ENCODE data around the gene SRSF8.
A peak's percentile ranks its signal among the peaks of the same experiment; 100 is the strongest.
"Not testable (repeated sequence)": the region's sequence is repeated elsewhere in the genome, so short reads cannot be mapped to it uniquely, and the experiment has no call there.

The SRSF8 gene

DNA sequence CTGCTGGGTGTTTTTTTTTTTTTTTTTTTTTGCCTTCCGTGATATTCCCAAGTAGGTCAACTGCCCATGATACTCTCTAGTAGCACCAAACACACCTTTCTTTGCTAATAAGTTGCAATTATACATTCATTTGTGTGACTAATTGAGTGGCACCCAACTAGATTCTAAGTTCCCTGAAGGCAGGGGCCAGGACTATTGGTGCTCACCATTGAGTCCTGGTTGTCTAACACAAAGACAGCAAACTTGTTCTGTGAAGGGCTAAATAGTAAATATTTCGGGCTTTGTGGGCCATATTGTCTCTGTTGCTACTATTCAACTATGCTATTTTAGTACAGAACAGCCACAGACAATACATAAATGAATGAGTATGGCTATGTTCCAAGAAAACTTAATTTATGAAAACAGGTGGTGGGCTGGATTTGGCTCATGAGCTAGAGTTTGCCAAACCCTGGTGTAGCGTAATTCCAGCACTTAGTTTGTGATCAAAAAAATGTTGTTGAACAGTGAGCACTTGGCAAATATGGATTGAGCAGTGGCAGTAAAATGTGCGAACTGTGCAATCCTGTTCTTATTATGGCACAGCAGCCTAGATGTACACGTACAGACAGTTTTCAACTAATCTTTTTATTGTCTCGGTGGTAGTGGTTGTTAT, 34.3 kb downstream of the SRSF8 start:
- Mint-ChIP-seq H3K4me1 (peaks cover 51% of the 10 kb centered on the region), H3K36me3 (peaks cover 12% of the 10 kb centered on the region), H3K27ac (no peak overlapping the region), H3K4me3 (no peak overlapping the region), H3K27me3 (no peaks in the 10 kb centered on the region), H3K9me3 (no peaks in the 10 kb centered on the region)
- no peak for ATAC-seq

DNA sequence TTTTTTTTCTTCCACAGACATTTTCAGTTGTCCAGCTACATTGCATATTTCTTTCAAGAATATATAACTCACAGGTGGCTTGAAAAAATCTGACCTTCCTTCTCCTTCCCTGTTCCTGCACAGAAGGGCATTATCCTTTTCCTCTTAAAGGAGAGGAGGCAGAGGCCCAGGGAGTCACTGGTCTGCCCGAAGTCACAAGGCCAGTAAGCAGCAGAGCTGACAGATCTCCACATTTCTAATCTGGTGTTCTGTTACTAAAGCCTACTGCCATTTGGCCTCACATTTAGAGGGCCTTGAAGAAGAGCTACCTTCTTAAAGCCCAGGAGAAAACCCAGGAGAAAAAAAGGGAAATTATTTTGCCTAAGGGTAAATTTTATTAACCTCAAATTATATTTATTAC, 35.2 kb downstream of the SRSF8 start:
- no peaks in the 10 kb centered on the region for H3K9me3 Mint-ChIP-seq
- H3K4me3 Mint-ChIP-seq, result no peak overlapping the region
- no peaks in the 10 kb centered on the region for H3K27me3 Mint-ChIP-seq
- no peak for ATAC-seq
- peaks cover 45% of the 10 kb centered on the region for H3K4me1 Mint-ChIP-seq
- H3K27ac Mint-ChIP-seq, result no peak overlapping the region
- H3K36me3 Mint-ChIP-seq, result peaks cover 12% of the 10 kb centered on the region

DNA sequence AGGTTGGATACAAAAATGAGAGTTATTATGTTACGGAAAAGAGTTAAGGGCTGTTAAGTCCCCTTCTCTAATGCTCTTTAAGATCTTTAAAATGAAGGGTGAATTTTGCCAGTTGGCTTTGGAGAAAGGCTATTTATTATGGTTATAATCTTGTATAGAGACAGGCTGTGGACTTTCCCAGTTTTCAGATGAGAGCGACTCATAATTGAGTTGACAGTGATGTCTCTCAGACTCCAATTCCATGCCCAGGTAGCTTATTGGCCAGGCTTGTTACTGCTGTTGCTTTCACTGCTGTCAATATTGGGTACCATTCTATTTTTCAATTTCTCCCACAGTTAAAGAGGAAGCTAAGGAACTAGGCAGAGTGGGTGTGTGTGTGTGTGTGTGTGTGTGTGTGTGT, 36.0 kb downstream of the SRSF8 start:
- H3K27ac Mint-ChIP-seq, result peak overlapping the region; percentile 9
- no peak for ATAC-seq
- no peaks in the 10 kb centered on the region for H3K9me3 Mint-ChIP-seq
- no peaks in the 10 kb centered on the region for H3K27me3 Mint-ChIP-seq
- H3K4me1 Mint-ChIP-seq, result peaks cover 41% of the 10 kb centered on the region
- no peak overlapping the region for H3K4me3 Mint-ChIP-seq
- peaks cover 12% of the 10 kb centered on the region for H3K36me3 Mint-ChIP-seq

DNA sequence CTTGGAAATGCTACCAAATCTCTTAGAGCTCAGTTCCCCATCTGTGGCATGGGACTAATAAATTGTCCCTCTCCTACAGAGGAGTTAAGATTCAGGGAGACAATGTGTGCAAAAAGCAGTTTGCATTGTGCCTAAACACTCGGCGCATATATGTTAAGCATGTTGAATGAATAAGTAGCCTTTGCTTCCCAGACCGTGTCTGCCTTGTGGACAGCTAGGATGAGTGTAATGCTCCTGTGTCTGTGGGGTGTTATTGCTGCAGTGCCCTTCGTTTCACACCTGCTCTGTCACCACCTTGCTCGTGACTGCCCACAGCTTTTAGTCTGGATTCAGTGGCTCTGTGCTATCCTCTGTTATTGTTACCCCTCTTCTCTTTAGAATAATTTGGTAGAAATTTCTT, 37.0 kb downstream of the SRSF8 start:
- peaks cover 41% of the 10 kb centered on the region for H3K4me1 Mint-ChIP-seq

DNA sequence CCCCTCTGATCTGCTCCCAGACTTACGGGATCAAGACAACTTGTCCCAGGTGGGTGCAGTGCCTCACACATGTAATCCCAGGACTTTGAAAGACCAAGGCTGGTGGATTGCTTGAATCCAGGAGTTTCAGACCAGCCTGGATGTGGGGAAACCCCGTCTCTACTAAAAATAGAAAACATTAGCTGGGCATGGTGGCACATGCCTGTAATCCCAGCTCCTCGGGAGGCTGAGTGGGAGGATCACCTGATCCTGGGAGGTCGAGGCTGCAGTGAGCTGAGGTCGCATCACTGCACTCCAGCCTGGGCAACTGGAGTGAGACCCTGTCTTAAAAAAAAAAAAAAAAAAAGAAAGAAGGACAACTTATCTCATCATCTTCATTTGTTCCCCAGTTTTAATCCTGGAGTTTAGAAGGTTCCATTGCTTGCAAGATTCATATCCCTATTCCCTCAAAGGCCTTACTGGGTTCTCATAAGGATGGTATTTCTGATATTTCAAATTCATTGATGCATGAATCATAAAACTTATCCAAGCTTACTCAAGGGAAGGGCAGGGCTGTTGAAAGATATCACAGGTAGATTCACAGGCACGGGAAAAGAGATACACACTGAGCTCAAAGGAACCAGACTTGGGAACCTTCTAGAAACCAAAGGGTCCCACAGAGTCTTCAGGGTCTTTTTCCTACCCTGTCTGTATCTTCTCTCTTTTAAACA, 37.6 kb downstream of the SRSF8 start:
- peaks cover 7% of the 10 kb centered on the region for H3K36me3 Mint-ChIP-seq
- no peaks in the 10 kb centered on the region for H3K9me3 Mint-ChIP-seq
- no peak overlapping the region for H3K4me3 Mint-ChIP-seq
- H3K4me1 Mint-ChIP-seq, result peaks cover 37% of the 10 kb centered on the region
- ATAC-seq, result no peak
- H3K27ac Mint-ChIP-seq, result no peak overlapping the region
- H3K27me3 Mint-ChIP-seq, result no peaks in the 10 kb centered on the region

More for the DNA sequence above, 37.0 kb downstream of the SRSF8 start:
- Mint-ChIP-seq H3K27me3 (no peaks in the 10 kb centered on the region), H3K9me3 (no peaks in the 10 kb centered on the region), H3K27ac (no peak overlapping the region), H3K4me3 (no peak overlapping the region), H3K36me3 (peaks cover 12% of the 10 kb centered on the region)
- ATAC-seq, result no peak

DNA sequence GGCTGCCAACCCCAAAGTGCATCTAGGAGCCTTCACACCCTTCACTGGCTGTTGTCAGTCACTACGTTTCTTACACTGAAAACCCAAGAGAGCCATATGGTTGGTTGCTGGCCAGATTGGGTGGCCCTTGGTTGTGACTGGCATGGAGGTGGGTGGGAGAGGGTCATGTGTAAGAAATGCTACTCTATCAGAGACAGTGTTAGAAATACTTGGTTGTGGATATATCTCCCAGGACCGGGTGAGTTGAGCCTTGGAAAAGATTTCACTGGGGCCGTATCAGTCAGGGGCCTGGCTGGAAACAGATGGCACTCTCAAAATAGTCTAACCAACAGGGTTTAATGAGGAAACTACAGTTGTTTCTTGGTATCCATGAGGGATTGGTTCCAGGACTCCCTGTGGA, 38.1 kb downstream of the SRSF8 start:
- Mint-ChIP-seq H3K4me1 (peaks cover 37% of the 10 kb centered on the region), H3K9me3 (no peaks in the 10 kb centered on the region), H3K4me3 (no peak overlapping the region), H3K27me3 (no peaks in the 10 kb centered on the region), H3K27ac (no peak overlapping the region), H3K36me3 (peaks cover 13% of the 10 kb centered on the region)
- ATAC-seq, result no peak

DNA sequence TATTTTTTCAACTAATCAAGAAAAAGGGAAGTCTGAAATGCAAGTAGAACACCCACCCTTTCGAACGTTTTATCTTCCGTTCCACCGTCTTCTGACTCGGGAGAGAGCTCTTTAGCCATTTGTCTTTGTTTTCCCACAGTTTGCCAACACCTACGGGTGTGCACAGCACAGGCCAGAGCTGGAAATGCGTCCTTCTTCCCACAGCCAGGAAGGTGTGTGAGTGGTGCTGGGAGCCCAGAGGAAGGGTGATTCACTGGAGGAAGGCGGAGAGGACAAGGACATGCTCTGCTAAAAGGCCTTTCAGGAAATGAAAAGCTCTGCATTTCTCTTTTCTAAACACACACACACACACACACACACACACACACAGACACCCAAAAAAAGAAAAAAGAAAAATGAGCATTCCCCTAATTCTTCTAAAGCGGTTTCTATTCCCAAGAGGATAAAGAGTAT, 41.5 kb downstream of the SRSF8 start:
- H3K27ac Mint-ChIP-seq, result peak overlapping the region; percentile 59
- no peak for ATAC-seq
- no peaks in the 10 kb centered on the region for H3K9me3 Mint-ChIP-seq
- H3K27me3 Mint-ChIP-seq, result no peaks in the 10 kb centered on the region
- peaks cover 28% of the 10 kb centered on the region for H3K4me1 Mint-ChIP-seq
- H3K4me3 Mint-ChIP-seq, result peak overlapping the region; percentile 55
- H3K36me3 Mint-ChIP-seq, result peaks cover 16% of the 10 kb centered on the region

DNA sequence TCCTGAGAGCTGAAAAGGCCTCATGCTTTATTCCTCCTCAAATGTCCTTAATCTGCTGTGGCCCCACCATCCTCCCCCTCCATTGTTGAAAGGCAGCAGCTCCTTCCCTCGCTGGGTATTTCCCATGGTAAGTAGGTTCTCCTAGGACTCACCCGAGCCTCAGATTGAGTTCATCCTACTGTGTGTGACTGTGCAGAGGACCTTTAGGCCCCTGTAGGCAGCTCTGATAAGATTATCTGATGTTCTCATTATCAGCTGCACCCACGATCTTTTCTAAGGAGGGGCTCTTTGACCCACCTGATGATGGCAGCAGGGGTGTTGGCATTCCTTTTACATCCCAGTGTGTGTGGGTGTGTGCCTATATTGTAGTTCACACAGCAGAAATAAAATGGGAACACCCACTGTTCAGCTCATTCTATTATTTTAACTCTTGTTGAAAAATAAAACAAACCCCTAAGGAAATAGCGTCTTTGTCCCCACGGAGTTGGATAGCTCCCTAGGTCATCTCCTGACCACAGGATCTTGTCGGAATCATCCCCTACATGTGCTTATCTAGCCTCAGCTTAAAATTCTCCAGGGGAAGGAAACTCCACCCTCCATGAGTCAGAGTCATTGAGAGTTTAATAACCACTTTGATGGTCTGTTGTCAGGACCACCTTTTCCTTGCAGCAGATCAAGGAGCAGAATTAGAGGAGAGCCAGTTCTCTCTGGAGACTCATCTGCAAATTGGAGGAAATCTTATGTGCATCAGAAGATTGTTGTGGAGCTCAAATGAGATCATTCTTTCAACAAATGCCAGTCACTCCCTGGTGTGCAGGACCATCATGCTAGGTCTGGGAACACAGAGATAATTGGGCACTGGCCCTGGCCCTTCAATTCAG, 42.2 kb downstream of the SRSF8 start:
- no peak for ATAC-seq
- Mint-ChIP-seq H3K27me3 (no peaks in the 10 kb centered on the region), H3K4me3 (no peak overlapping the region), H3K9me3 (no peaks in the 10 kb centered on the region), H3K27ac (peak overlapping the region; percentile 59), H3K36me3 (peaks cover 20% of the 10 kb centered on the region), H3K4me1 (peaks cover 28% of the 10 kb centered on the region)

DNA sequence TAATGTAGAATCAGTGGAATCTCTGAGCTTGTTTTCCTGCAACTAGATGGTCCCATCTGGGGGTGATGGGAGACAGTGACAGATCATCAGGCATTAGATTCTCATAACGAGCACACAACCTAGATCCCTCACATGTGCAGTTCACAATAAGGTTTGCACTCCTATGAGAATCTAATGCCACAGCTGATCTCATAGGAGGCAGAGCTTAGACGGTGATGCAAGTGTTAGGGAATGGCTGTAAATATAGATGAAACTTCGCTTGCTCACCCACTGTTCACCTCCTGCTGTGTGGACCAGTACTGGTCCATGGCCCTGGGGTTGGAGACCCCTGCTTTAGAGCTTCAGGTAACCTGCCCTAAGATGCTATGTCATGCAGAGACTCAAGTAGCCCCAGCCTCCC, 44.8 kb downstream of the SRSF8 start:
- ATAC-seq, H3K4me3 Mint-ChIP-seq, H3K9me3 Mint-ChIP-seq, H3K27me3 Mint-ChIP-seq: not testable (repeated sequence)
- H3K4me1 Mint-ChIP-seq, result peaks cover 28% of the 10 kb centered on the region
- H3K27ac Mint-ChIP-seq, result peak overlapping the region; percentile 1
- peaks cover 20% of the 10 kb centered on the region for H3K36me3 Mint-ChIP-seq

DNA sequence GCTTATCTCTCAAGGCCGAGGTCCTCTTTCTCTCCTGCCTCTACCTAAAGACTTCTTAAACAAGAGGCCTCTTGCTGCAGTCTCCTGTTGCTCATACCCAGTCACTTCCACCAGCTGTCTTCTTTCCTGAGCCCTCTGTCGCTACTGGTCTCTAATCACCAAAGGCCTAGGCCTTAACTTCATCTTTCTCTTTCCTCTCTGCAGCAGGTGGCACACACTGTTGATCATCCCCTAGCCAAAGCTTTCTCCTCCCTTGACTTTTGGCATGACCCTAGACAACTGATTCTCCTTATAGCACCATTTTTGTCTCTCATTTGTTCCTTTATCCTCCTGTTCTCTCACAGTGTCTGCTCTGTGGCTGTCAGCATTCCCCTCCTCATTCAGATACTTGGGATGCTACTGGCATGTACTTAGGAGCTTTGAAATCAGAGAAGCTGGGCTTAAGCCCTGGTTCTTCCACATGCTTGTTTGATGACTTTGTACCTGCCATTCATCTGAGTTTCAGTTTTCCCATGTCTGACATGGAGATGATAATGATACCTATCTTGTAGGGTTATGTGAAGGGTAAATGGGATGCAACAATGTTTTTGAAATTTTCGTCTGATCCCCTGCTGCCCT, 45.3 kb downstream of the SRSF8 start:
- Mint-ChIP-seq H3K4me1 (peaks cover 24% of the 10 kb centered on the region), H3K4me3 (no peak overlapping the region), H3K36me3 (peaks cover 20% of the 10 kb centered on the region), H3K9me3 (no peaks in the 10 kb centered on the region), H3K27me3 (no peaks in the 10 kb centered on the region), H3K27ac (peak overlapping the region; percentile 1)
- ATAC-seq, result no peak

DNA sequence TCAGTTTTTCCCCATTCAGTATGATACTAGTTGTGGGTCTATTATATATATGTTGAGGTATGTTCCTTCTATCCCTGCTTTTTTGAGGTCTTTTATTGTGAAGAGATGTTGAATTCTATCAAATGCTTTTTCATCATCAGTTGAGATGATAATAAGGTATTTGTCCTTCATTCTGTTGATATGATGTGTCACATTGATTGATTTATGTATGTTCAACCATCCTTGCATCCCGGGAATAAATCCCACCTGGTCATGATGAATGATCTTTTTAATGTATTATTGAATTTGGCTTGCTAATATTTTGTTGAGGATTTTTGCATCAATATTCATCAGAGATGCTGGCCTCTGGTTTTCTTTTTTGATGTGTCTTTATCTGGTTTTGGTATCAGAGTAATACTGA, 48.9 kb downstream of the SRSF8 start:
- no peak overlapping the region for H3K4me3 Mint-ChIP-seq
- peaks cover 15% of the 10 kb centered on the region for H3K4me1 Mint-ChIP-seq
- ATAC-seq, result no peak
- peaks cover 26% of the 10 kb centered on the region for H3K36me3 Mint-ChIP-seq
- no peaks in the 10 kb centered on the region for H3K27me3 Mint-ChIP-seq
- H3K9me3 Mint-ChIP-seq, result peaks cover 4% of the 10 kb centered on the region
- H3K27ac Mint-ChIP-seq, result no peak overlapping the region

DNA sequence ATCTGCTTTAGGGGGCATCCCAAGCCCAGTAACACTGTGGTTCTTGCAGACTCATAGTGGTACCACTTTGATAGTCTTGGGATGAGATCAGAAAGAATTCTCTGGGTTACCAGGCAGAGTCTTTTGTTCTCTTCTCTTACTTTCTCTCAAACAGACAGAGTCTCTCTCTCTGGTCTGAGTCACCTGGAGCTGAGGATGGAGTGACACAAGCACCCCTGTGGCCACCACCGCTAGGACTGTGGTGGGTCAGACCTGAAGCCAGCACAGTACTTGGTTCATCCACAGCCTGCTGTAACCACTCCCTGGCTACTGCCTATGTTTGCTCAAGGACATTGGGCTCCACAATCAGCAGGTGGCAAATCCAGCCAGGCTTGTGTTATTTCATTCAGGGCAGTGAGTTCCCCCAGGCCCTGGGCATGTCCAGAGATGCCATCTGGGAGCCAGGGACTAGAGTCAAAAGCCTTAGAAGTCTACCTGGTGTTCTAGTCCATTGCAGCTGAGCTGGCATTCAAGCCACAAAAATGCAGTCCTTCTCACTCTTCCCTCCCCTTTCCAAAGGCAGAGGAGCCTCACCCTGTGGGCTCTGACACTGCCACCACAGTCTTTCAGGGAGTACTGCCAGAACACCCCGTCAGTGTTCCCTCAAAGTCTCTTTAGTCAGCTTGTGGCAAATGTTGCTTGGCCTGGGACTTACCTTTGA, 52.8 kb downstream of the SRSF8 start:
- ATAC-seq, result no peak
- peaks cover 19% of the 10 kb centered on the region for H3K36me3 Mint-ChIP-seq

More for the DNA sequence above, 52.8 kb downstream of the SRSF8 start:
- H3K27me3 Mint-ChIP-seq, result no peaks in the 10 kb centered on the region
- H3K4me3 Mint-ChIP-seq, result no peak overlapping the region
- H3K4me1 Mint-ChIP-seq, result peaks cover 21% of the 10 kb centered on the region
- peaks cover 4% of the 10 kb centered on the region for H3K9me3 Mint-ChIP-seq
- H3K27ac Mint-ChIP-seq, result no peak overlapping the region

Measured in stimulated activated memory B cell treated with anti-CD40 and anti-IgM and Interleukin-4, amounts not matched to agents 10 μg/mL and 1 μg/mL and 100 μg/mL, for 72 hours (primary cell).